GM18867 (cell line): ENCODE data around the gene APOM.

Experiments used
- ATAC-seq: cut with Tn5 transposase; IDR thresholded peaks from one replicate; pipeline ENCODE4 v1.9.1; 2021; ENCODE audit warnings: mild to moderate bottlenecking, moderate library complexity; ENCODE audit not compliant: unreplicated experiment

Gene APOM

GRCh38 chr6:31630177-31630934, 25.3 kb upstream of the APOM start:
- ATAC-seq: no peak

GRCh38 chr6:31631209-31631608, 24.5 kb upstream of the APOM start:
- ATAC-seq: no peak

GRCh38 chr6:31631681-31632278, 23.9 kb upstream of the APOM start:
- no peak for ATAC-seq

GRCh38 chr6:31632279-31632946, 23.3 kb upstream of the APOM start:
- ATAC-seq: no peak

GRCh38 chr6:31633447-31633846, 22.2 kb upstream of the APOM start:
- no peak for ATAC-seq

- ATAC-seq: no peak
Measured at GRCh38 chr6:31634131-31634530, 21.6 kb upstream of the APOM start.

- no peak for ATAC-seq
Measured at GRCh38 chr6:31634969-31635575, 20.6 kb upstream of the APOM start.

GRCh38 chr6:31636698-31637596, 18.7 kb upstream of the APOM start:
- ATAC-seq: no peak

- no peak for ATAC-seq
Measured at GRCh38 chr6:31639043-31639442, 16.7 kb upstream of the APOM start.

- no peak for ATAC-seq
Measured at GRCh38 chr6:31639449-31639861, 16.2 kb upstream of the APOM start.

GRCh38 chr6:31640612-31641011, 15.1 kb upstream of the APOM start:
- no peak for ATAC-seq

- no peak for ATAC-seq
Measured at GRCh38 chr6:31641370-31641769, 14.3 kb upstream of the APOM start.

GRCh38 chr6:31642798-31643570, 12.7 kb upstream of the APOM start:
- no peak for ATAC-seq

GRCh38 chr6:31643818-31644454, 11.8 kb upstream of the APOM start:
- ATAC-seq: no peak

GRCh38 chr6:31645325-31645724, 10.4 kb upstream of the APOM start:
- no peak for ATAC-seq

GRCh38 chr6:31651602-31652191, 4.0 kb upstream of the APOM start:
- ATAC-seq: peak; percentile 28

GRCh38 chr6:31652925-31653724, 2.6 kb upstream of the APOM start:
- ATAC-seq: peak; percentile 55
